Osteocyte (in vitro differentiated cells): ENCODE data around the gene ROR2. TPM values are rescaled to one million over a fixed set of nuclear protein-coding genes. Genes with fewer than 3 reads are reported as not detected.
A peak's percentile ranks its signal among the peaks of the same experiment; 100 is the strongest.

Experiments used
- DNase-seq: peaks from one replicate; pipeline ENCODE4 v3.0.0; 2021; ENCODE audit warnings: mixed read lengths; ENCODE audit not compliant: unreplicated experiment; ENCODE audit errors: extremely low spot score
- H3K27ac Mint-ChIP-seq: one replicate; pipeline ENCODE4 v1.8.0; 2021; ENCODE audit warnings: mild to moderate bottlenecking, mixed read lengths; ENCODE audit not compliant: unreplicated experiment
- H3K27me3 Mint-ChIP-seq: one replicate; pipeline ENCODE4 v1.8.0; 2021; ENCODE audit warnings: mixed read lengths; ENCODE audit not compliant: unreplicated experiment
- H3K36me3 Mint-ChIP-seq: one replicate; pipeline ENCODE4 v1.8.0; 2021; ENCODE audit warnings: mixed read lengths; ENCODE audit not compliant: unreplicated experiment
- H3K4me1 Mint-ChIP-seq: one replicate; pipeline ENCODE4 v1.8.0; 2021; ENCODE audit warnings: mixed read lengths; ENCODE audit not compliant: unreplicated experiment
- H3K4me3 Mint-ChIP-seq: one replicate; pipeline ENCODE4 v1.8.0; 2021; ENCODE audit warnings: mild to moderate bottlenecking, moderate library complexity, mixed read lengths; ENCODE audit not compliant: unreplicated experiment
- H3K9me3 Mint-ChIP-seq: one replicate; pipeline ENCODE4 v1.8.0; 2021; ENCODE audit warnings: mixed read lengths; ENCODE audit not compliant: unreplicated experiment
- CTCF ChIP-seq: fragments of 200-600 bp; sonication (generic); IDR thresholded peaks from 2 replicates; pipeline ENCODE4 v1.5.0; 2021; ENCODE audit warnings: antibody characterized with exemption, mild to moderate bottlenecking, moderate library complexity
- total RNA-seq: library from RNA; stranded (reverse); gene quantifications from 2 replicates; pipeline ENCODE4 v1.2.1, GENCODE V29; 2021

Gene ROR2
- total RNA-seq, 1 donor from 2014 or later = 48.2 TPM

GRCh38 chr9:91886414-91887076 is 63.5 kb downstream of the ROR2 start:
- peaks cover 81% of the 10 kb centered on the region for H3K4me1 Mint-ChIP-seq
- no peaks in the 10 kb centered on the region for H3K9me3 Mint-ChIP-seq
- H3K4me3 Mint-ChIP-seq = peak overlapping the region; percentile 32
- DNase-seq = no peak
- H3K36me3 Mint-ChIP-seq = peaks cover 6% of the 10 kb centered on the region
- H3K27ac Mint-ChIP-seq = peak overlapping the region; percentile 89
- H3K27me3 Mint-ChIP-seq = no peaks in the 10 kb centered on the region
- TF ChIP-seq CTCF = no peak

- peaks cover 75% of the 10 kb centered on the region for H3K4me1 Mint-ChIP-seq
- H3K36me3 Mint-ChIP-seq = peaks cover 7% of the 10 kb centered on the region
- peak overlapping the region; percentile 89 for H3K27ac Mint-ChIP-seq
- DNase-seq = no peak
- H3K4me3 Mint-ChIP-seq = peak overlapping the region; percentile 14
- no peak for TF ChIP-seq CTCF
- H3K9me3 Mint-ChIP-seq = no peaks in the 10 kb centered on the region
- H3K27me3 Mint-ChIP-seq = no peaks in the 10 kb centered on the region
Measured at GRCh38 chr9:91885746-91886413, 64.1 kb downstream of the ROR2 start.

GRCh38 chr9:91884696-91885687 is 65.0 kb downstream of the ROR2 start:
- Mint-ChIP-seq H3K36me3 (peaks cover 9% of the 10 kb centered on the region), H3K4me1 (peaks cover 66% of the 10 kb centered on the region)

GRCh38 chr9:91884153-91884552 is 65.9 kb downstream of the ROR2 start:
- no peaks in the 10 kb centered on the region for H3K27me3 Mint-ChIP-seq
- H3K4me1 Mint-ChIP-seq = peaks cover 60% of the 10 kb centered on the region
- H3K27ac Mint-ChIP-seq = peak overlapping the region; percentile 27
- H3K9me3 Mint-ChIP-seq = no peaks in the 10 kb centered on the region
- TF ChIP-seq CTCF = no peak
- peaks cover 9% of the 10 kb centered on the region for H3K36me3 Mint-ChIP-seq
- H3K4me3 Mint-ChIP-seq = no peak overlapping the region
- DNase-seq = no peak

More at GRCh38 chr9:91884696-91885687, 65.0 kb downstream of the ROR2 start:
- TF ChIP-seq CTCF = no peak
- H3K27ac Mint-ChIP-seq = peak overlapping the region; percentile 89
- H3K9me3 Mint-ChIP-seq = no peaks in the 10 kb centered on the region
- H3K4me3 Mint-ChIP-seq = no peak overlapping the region
- DNase-seq = no peak
- no peaks in the 10 kb centered on the region for H3K27me3 Mint-ChIP-seq
